ENCODE results near the gene PJVK.
A peak's percentile ranks its signal among the peaks of the same experiment; 100 is the strongest.

Gene PJVK

DNA sequence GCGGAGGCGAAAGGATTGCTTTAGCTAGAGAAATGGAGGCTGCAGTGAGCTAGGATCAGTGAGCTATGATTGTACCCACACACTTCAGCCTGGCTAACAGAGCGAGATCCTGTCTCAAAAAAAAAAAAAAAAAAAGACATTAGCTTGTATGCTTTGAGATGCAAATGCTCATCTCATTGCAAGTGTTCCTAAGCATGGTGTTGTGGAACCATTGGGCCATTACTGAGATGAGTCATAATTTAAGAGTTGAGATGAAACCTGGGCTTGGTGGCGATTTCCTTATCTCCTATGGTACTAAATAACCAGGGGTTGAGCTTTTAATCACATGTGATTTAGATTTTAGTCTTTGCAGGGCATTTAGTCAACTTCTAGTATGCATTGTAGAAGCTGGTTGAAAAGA is 31.3 kb downstream of the PJVK start:
- FAIRE-seq: no peak

DNA sequence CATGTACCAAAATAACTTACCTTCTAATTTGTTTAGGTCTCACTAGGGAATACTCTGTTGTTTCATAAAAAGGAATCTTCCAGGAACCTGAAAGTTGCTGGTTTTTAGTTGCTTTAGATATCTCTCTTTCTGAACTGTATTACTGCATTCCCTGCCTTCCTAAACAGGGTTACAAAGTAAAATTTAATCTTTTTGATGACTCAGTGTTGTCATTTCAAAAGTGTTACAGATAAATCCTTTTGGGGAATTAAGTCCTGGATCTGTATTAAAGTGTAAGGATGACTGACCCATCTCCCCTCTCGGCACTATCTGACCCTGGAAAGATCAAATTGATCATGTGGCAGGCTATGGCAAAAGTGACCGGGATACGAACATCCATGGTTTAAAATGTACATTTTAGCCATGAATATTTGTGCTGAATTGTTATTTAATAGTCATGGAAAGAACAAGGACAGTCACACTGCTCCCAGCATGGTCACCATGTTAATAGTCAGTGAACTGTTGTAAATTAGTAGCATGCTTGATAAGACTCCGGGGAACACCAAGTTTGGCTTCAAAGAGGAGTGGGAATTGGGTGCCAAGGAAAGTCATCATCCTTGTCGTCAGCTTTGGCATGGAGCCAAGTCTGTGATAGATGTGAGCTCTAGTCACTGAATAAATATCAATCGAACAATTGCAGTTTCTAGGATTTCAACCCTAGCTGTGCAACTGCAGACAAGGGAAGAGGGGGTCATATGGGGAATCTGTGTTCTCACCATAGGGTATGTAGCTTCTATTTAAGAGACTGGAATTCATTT is 33.3 kb downstream of the PJVK start:
- no peak for FAIRE-seq

DNA sequence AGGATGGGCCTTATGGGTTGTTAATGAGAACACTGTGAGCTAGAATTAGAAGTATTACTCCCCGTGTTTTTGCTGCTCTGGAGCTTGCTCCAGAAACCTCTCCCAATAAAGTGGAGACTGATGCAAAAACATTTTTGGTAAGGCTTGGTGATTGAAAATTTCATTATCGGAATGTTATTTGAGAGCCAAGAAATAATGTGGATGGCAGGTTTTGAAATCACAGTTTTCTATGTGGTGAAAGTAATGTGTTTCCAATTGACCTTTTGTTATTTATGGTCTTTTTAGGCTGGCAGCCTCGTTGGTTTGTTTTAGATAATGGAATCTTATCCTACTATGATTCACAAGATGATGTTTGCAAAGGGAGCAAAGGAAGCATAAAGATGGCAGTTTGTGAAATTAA is 34.2 kb downstream of the PJVK start:
- FAIRE-seq: no peak

GRCh38 chr2:178491612-178492011 is 40.4 kb downstream of the PJVK start:
- no peak for FAIRE-seq

GRCh38 chr2:178496049-178496448 is 44.9 kb downstream of the PJVK start:
- no peak for FAIRE-seq

DNA sequence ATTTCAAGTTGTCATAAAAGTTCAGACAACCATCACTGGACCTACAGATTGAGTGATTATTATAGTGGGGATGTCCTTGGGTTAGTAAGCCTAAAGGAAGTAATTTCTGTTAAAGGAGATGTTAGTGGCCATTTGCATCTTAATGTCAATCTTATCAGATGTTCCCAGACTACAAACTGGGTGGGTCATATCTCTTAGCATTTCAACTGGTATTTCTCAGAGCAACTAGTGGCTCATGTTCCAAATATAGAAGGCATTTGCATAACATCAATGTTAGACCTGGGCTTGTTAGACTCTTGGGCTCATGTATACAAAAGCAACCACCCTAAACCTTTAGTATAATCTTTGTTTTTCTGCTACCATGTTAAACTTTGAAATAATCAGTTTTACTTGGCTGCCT is 47.0 kb downstream of the PJVK start:
- no peak for FAIRE-seq

DNA sequence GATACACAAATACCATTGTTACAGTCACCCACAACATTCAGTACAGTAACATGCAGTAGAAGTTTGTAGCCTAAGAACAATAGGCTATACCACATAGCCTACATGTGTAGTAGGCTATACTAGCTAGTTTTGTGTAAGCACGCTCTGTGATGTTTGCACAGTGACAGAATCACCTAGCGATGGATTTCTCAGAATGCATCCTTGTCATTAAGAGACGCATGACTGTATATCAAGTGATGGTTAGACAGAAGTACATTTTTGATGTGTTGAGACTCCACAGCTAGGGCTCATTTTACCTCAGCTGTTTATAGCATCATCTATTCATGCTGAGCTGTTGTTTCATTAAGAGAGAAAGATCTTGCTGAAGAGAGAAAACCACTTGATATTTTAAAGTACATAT is 48.5 kb downstream of the PJVK start:
- FAIRE-seq: no peak

DNA sequence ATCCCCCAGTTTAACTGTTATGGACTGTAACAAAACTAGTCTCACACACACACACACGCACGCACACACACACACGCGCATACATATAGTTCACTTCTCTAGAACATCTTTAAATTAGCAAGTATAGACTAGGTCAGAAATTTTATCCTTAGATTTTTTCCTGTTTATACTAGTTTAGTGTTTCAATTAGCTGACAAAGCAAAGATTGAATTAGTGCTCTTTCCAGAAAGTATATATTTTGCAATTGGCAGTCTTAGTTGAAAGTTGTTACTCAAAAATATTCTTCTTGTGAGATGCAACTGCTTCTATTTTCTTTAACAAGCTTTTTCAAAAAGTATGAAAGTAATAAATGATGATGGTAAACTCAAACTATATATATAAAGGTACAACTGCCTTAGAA is 51.6 kb downstream of the PJVK start:
- FAIRE-seq: no peak

DNA sequence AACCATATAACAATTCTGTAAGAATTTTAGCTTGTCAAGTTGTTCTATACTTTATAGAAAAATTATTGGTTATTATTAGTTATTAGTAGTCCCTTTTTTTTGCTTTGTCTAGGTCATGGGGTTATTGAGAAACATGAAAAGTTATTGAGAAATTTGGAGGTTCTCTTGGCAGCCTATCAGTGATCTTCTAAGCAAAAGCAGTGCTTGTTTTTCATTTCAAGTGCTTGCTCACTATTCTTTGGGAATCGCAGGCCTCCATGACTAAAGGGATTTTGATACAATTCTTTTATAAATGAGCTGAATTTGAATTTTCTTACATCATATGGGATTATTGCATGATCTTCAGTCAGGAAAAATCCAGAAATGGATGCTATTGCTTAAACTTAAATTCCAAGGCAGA is 54.9 kb downstream of the PJVK start:
- FAIRE-seq: peak; percentile 41

DNA sequence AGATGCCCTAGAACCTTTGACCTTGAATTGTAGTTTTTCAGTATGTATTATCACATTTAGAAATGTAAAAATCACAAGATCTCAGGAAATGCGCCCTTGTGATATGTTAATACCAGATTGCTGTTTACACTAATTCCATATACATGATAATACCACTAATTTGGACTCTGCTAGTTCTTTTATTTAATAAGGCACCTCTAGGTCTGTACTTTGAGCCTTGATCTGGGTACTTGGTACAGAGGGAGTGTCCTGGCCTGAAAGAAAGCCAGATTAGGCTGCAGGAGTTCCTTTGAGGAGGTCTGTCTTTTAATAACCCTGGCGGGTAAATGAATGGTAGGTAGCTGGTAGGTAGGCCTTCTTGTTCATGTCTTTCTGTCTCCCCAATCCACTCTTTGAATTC is 55.3 kb downstream of the PJVK start:
- FAIRE-seq: no peak

- FAIRE-seq: no peak
Observed at GRCh38 chr2:178506949-178507348, 55.8 kb downstream of the PJVK start.

GRCh38 chr2:178508646-178509045 is 57.5 kb downstream of the PJVK start:
- no peak for FAIRE-seq

DNA sequence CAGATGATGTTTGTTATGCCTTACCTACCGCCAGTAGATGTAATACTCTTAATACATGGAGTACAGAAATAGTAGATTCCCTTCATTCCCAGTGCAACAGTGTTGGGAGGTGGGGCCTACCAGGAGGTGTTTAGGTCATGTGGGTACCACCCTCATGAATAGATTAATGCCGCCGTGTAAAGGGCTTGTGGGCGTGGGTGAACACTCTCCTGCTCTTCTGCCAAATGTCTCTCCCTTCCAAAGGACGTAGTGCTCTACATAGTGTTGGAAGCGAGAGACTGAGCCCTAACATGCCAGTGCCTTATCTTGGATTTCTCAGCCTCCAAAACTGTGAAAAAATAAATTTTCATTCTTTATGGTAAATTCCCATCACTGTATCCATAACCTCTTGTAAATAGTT is 59.2 kb downstream of the PJVK start:
- FAIRE-seq: no peak

All from G401.6 (cell line).